NCI-H510A (cell line): ENCODE results near the gene OR7G3.

Experiments used
- DNase-seq: peaks from one replicate; lab custom pipeline; 2025; lab: John Stamatoyannopoulos, UW

The OR7G3 gene

DNA sequence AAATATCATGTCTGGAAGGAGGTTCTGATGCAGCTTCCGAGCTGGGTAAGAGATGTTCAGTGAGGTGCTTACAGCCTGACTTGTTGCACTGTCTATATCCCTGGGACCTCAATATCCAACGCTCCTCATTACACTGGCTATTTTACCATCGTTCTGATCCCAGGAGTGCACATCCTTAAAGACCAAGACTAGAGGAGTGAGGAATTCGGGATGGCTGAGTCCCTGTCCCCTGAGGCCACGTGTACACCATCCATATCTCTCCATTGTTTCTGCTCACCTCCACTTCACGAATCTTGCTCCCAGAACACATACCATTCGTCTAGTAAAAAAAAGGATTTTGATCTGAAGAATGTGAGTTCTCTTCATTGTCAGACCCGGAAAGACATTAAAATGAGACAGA, 19.4 kb downstream of the OR7G3 start, which contains the start of gene OR7G2:
Gene OR7G2 (minus strand): TSS at position 101 of the 400 bp plus-strand sequence. CDS start 4,232 bp downstream, outside the sequence.
- DNase-seq, result no peak

DNA sequence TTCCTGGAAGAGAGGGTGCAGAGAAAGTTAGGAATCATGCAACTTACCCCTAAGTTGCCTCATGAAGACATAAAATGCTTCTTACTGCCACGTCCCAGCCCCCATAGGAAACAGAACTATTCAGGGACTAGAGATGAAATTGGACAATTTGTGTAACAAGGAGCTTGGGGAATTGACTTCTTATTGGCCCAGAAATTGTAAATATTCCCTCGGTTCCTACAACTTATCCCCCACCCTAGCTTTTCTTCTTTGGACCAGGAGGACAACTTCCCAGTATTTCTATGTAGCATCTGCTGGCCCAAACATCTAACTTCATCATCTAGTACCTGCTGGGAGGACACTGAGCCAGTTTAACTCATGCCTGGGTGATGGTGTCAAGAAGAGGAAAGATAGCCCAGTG, 40.0 kb downstream of the OR7G3 start, which contains the start of gene OR1M1:
Gene OR1M1 (plus strand): TSS at position 301 of the 400 bp plus-strand sequence. CDS start 6,184 bp downstream, outside the sequence.
- no peak for DNase-seq

DNA sequence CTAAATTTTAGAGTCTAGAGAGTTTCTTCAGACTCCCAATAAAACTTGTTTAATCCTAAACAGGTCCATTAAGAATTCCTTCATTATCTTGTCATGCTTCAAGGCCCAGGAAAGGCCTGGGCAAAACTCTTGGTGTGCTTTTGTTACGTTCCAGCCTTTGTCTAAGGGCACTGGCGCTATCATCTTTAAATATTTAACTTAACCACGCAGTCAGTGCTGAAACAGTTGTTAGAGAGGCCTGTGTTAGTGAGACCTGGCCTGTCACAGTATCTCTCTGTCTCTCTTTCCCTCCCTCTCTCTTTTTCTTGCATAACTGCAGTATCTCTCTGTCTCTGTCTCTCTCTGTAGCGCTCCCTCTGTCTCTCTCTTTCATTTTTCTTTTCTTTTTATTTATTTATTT, 48.1 kb downstream of the OR7G3 start:
- no peak for DNase-seq

DNA sequence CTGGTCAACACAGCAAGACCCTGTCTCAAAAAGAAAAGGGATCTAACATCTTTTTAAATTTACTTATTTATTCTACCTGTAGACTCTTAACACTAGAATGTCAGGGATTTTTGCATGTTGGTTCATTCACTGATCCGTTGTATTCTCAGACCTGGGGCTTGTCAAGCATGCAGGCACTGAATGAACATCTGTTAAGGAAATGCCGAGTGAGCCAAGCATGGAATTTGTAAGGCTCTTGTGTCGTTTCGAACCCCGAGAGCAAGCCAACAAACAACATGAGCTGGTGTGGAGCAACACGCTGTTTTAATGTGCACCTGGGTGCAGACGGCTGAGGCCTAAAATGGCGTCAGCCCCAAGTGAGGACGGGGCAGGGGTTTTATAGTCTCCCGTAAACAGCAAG, 49.8 kb downstream of the OR7G3 start:
- no peak for DNase-seq
